K562 (cell line): ENCODE measurements around the gene SDS. TPM values are rescaled to one million over a fixed set of nuclear protein-coding genes. Genes with fewer than 3 reads are reported as not detected.
A peak's percentile ranks its signal among the peaks of the same experiment; 100 is the strongest.

Experiments
- BCOR ChIP-seq: fragments of 450-650 bp; IDR thresholded peaks from 2 replicates; pipeline ENCODE4 v1.6.1; 2016
- DNMT1 ChIP-seq: fragments of 450-650 bp; IDR thresholded peaks from 2 replicates; pipeline ENCODE4 v1.6.1; 2016; ENCODE audit warnings: antibody characterized with exemption, mild to moderate bottlenecking
- RBFOX2 ChIP-seq: fragments of 200-400 bp; formaldehyde crosslinking; IDR thresholded peaks from 2 replicates; pipeline ENCODE4 v1.6.1; 2017; ENCODE audit warnings: low read depth, mild to moderate bottlenecking, low read length, moderate library complexity
- RBM25 ChIP-seq: fragments of 200-400 bp; formaldehyde crosslinking; IDR thresholded peaks from 2 replicates; pipeline ENCODE4 v1.6.1; 2018; ENCODE audit warnings: low read length, low read depth, moderate library complexity; ENCODE audit not compliant: severe bottlenecking
- RFX1 ChIP-seq: fragments of 450-650 bp; IDR thresholded peaks from 2 replicates; pipeline ENCODE4 v1.6.1; 2016; ENCODE audit warnings: mild to moderate bottlenecking, moderate library complexity
- TCF15 ChIP-seq: fragments of 250-450 bp; sonication (Bioruptor Pico); IDR thresholded peaks from 2 replicates; pipeline ENCODE4 v1.8.0; 2022; ENCODE audit warnings: moderate library complexity, mild to moderate bottlenecking, inconsistent platforms
- TRIM28 ChIP-seq: fragments of 450-650 bp; IDR thresholded peaks from 2 replicates; pipeline ENCODE4 v1.6.1; 2017
- USF1 ChIP-seq: sonication (generic); formaldehyde crosslinking; IDR thresholded peaks from 2 replicates; pipeline ENCODE4 v1.9.0; 2022; ENCODE audit warnings: mild to moderate bottlenecking, missing genetic modification reagents
- USF2 ChIP-seq: sonication (generic); formaldehyde crosslinking; IDR thresholded peaks from 2 replicates; pipeline ENCODE4 v1.5.0; 2020; ENCODE audit warnings: missing genetic modification reagents
- VEZF1 ChIP-seq: fragments of 200-800 bp; sonication (Bioruptor generic); IDR thresholded peaks from 2 replicates; pipeline ENCODE4 v1.6.1; 2017; ENCODE audit warnings: missing genetic modification characterization, missing compliant biosample characterization
- ZNF239 ChIP-seq: fragments of 250-450 bp; sonication (Bioruptor Pico); IDR thresholded peaks from 2 replicates; pipeline ENCODE4 v1.4.0; 2020; ENCODE audit warnings: mild to moderate bottlenecking
- ZNF253 ChIP-seq: fragments of 250-450 bp; sonication (Bioruptor Pico); conservative IDR thresholded peaks from 2 replicates; pipeline ENCODE4 v1.6.1; 2021; ENCODE audit warnings: mild to moderate bottlenecking
- ZNF263 ChIP-seq: sonication (generic); formaldehyde crosslinking; IDR thresholded peaks from 2 replicates; pipeline ENCODE4 v1.8.0; 2022; ENCODE audit warnings: mild to moderate bottlenecking, missing genetic modification reagents, borderline replicate concordance
- ZNF431 ChIP-seq: sonication (generic); formaldehyde crosslinking; IDR thresholded peaks from 2 replicates; pipeline ENCODE4 v1.8.0; 2022; ENCODE audit warnings: mild to moderate bottlenecking, missing genetic modification reagents
- ZNF445 ChIP-seq: fragments of 250-450 bp; sonication (Bioruptor Pico); IDR thresholded peaks from 2 replicates; pipeline ENCODE4 v1.4.0; 2020; ENCODE audit warnings: low read depth, mild to moderate bottlenecking, moderate library complexity
- polyA plus RNA-seq, 8 experiments: library from polyadenylated mRNA; depleted of rRNA in 4 of 8; stranded (reverse) in 5 of 8; unstranded in 3 of 8; fragments of >200 nt; fragmentation: Nextera tagmentation in 2 of 8; fragmentation: Illumina TruSeq in 1 of 8; extraction: Ambion mirVana in 2 of 8; extraction: Trizol in 1 of 8; gene quantifications; 2 replicates each; pipeline versions ENCODE4 v1.2.1 to v1.2.3, GENCODE V29; 2011 to 2014; ENCODE audit warnings: inconsistent platforms in 1 of 8, missing spikeins in 1 of 8
- total RNA-seq, 7 experiments: library from RNA; depleted of rRNA in 6 of 7; stranded (reverse); fragments of >200 nt in 6 of 7; fragmentation: Illumina TruSeq in 2 of 7; extraction: Trizol in 2 of 7; gene quantifications; 2 replicates each; pipeline versions ENCODE4 v1.2.1 to v1.2.3, GENCODE V29; 2011 to 2021; ENCODE audit warnings: low replicate concordance in 1 of 7

SDS gene
- total and polyA plus RNA-seq, 9 of the 15 experiments (the other 6 are each of a cell fraction or from before 2014, with no cell fraction given) = 0.07 to 1.1 (median 0.12) TPM; not detected in 1

GRCh38 chr12:113443030-113443539 is 39.4 kb upstream of the SDS start (continued):
- TF ChIP-seq ZNF445 (CRISPR knock-in tag) (no peak), BCOR (peak; percentile 49), TCF15 (CRISPR knock-in tag) (no peak), USF1 (CRISPR knock-in tag) (peak; percentile 22; the same call in 1 of the 2 replicates), RFX1 (no peak), RBM25 (peak; percentile 76), DNMT1 (0 out of 2 replicates have a peak, but pooled peaks have one; percentile 45), ZNF239 (CRISPR knock-in tag) (peak; percentile 99), TRIM28 (no peak), ZNF253 (CRISPR knock-in tag) (no peak), USF2 (peak; percentile 48), ZNF431 (CRISPR knock-in tag) (no peak), VEZF1 (no peak), RBFOX2 (no peak), ZNF263 (no peak)
